DOHH2 (cell line): Measurements from ENCODE around the gene B4GALT5.

ENCODE experiments used
- H3F3A ChIP-seq: fragments of 200-600 bp; sonication (generic), shearing (Covaris generic); 2 replicates; pipeline ENCODE4 v1.6.0; 2016; ENCODE audit warnings: antibody characterized with exemption, mild to moderate bottlenecking; ENCODE audit not compliant: control insufficient read depth, insufficient read depth
- H3K27ac ChIP-seq: fragments of 200-600 bp; sonication (generic); 2 replicates; pipeline ENCODE4 v1.5.1; 2014; ENCODE audit warnings: low read depth, mild to moderate bottlenecking, low read length, moderate library complexity
- H3K27me3 ChIP-seq: fragments of 200-600 bp; sonication (generic); 2 replicates; pipeline ENCODE4 v1.6.1; 2014; ENCODE audit warnings: mild to moderate bottlenecking, low read length, mixed read lengths; ENCODE audit not compliant: control insufficient read depth
- H3K36me3 ChIP-seq: fragments of 200-600 bp; sonication (generic); 2 replicates; pipeline ENCODE4 v1.6.1; 2014; ENCODE audit warnings: mild to moderate bottlenecking, low read length, moderate library complexity, mixed read lengths; ENCODE audit not compliant: control insufficient read depth
- H3K4me1 ChIP-seq: fragments of 200-600 bp; sonication (generic); 2 replicates; pipeline ENCODE4 v1.6.1; 2014; ENCODE audit warnings: mild to moderate bottlenecking, low read length, mixed read lengths; ENCODE audit not compliant: control insufficient read depth
- H3K4me2 ChIP-seq: fragments of 200-600 bp; sonication (generic); 2 replicates; pipeline ENCODE4 v1.6.0; 2014; ENCODE audit warnings: mild to moderate bottlenecking, low read length, moderate library complexity
- H3K4me3 ChIP-seq: fragments of 200-600 bp; sonication (generic); 2 replicates; pipeline ENCODE4 v1.5.1; 2014; ENCODE audit warnings: mild to moderate bottlenecking, low read length, mixed read lengths
- H3K79me2 ChIP-seq: fragments of 200-600 bp; sonication (generic); 2 replicates; pipeline ENCODE4 v1.6.1; 2014; ENCODE audit warnings: mild to moderate bottlenecking, low read length, mixed read lengths; ENCODE audit not compliant: control insufficient read depth
- H3K9me2 ChIP-seq: fragments of 200-600 bp; sonication (generic); replicated peaks from 2 replicates; pipeline ENCODE4 v1.6.1; 2014; ENCODE audit warnings: mild to moderate bottlenecking, low read length, mixed read lengths; ENCODE audit not compliant: control insufficient read depth
- H3K9me3 ChIP-seq: fragments of 200-600 bp; sonication (generic); 2 replicates; pipeline ENCODE4 v1.6.1; 2014; ENCODE audit warnings: antibody characterized with exemption, low read length, mixed read lengths; ENCODE audit not compliant: control insufficient read depth, insufficient read depth
- H4K20me1 ChIP-seq: fragments of 200-600 bp; sonication (generic); 2 replicates; pipeline ENCODE4 v1.6.0; 2014; ENCODE audit warnings: low read depth, mild to moderate bottlenecking, antibody characterized with exemption, low read length, moderate library complexity; ENCODE audit not compliant: control insufficient read depth, insufficient read depth
- EZH2phosphoT487 ChIP-seq: fragments of 200-600 bp; sonication (generic); IDR thresholded peaks from 2 replicates; pipeline ENCODE4 v1.6.1; 2017; ENCODE audit warnings: borderline replicate concordance, mild to moderate bottlenecking, antibody characterized with exemption, low read length, moderate library complexity, mixed read lengths
- TF ChIP-seq, protein P1 (sequence below): fragments of 200-600 bp; sonication (generic); IDR thresholded peaks from one replicate; pipeline ENCODE4 v1.5.1; 2014; ENCODE audit warnings: antibody characterized with exemption, mild to moderate bottlenecking, low read depth, low read length; ENCODE audit not compliant: poor library complexity, severe bottlenecking

B4GALT5 gene

DNA sequence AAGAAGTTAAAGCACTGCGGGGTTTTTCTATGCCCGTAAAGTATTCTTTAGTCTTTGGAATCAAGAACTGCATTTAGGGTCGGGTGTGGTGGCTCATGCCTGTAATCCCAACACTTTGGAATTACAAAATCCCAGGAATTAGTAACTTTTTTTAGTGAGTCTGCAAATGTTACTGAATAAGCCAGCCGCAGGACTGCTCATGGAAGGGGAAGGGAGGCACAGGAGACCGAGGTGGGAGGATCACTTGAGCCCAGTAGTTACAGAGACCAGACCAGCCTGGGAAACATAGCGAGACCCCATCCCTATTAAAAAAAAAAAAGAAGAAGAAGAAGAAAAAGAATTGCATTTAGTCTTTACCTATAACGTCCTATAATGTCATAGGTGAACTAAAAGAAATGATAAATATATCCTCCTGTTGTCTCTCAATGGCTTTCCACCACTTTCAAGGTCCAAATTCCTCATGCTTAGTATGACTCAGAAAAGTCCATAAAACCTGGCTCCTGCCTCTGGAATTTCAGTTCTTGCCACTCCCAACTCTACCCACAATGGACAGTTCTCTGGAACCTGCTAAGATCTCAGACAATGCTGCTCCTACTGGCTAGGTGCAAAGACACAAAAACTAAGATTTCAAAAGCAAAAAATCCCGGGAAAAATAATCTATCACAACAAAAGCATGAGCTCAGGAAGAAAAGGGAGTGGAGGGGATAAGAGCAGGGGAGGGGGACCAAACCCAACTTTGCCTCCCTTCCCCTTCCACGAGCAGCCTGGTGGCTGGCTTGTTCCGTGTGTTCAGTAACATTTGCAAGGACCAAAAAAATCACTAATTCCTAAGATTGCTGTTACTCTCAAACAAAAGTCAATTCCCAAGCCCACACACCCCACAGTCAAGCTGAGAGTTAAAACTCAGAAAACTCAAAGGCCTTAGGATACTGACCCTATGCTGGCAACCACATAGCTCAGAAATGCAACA lies 39.0 kb downstream of the B4GALT5 start:
- H3K27me3 ChIP-seq = no peaks in the 10 kb centered on the region
- no peaks in the 10 kb centered on the region for H3K9me2 ChIP-seq
- peaks cover 98% of the 10 kb centered on the region for H3K79me2 ChIP-seq
- H3K4me3 ChIP-seq = no peak overlapping the region
- no peaks in the 10 kb centered on the region; the same call in 1 of the 2 replicates for H3K36me3 ChIP-seq
- H4K20me1 ChIP-seq = peaks cover 19% of the 10 kb centered on the region
- no peaks in the 10 kb centered on the region for H3K9me3 ChIP-seq
- H3F3A ChIP-seq = no peaks in the 10 kb centered on the region
- H3K4me2 ChIP-seq = no peak overlapping the region
- TF ChIP-seq, protein P1, sequence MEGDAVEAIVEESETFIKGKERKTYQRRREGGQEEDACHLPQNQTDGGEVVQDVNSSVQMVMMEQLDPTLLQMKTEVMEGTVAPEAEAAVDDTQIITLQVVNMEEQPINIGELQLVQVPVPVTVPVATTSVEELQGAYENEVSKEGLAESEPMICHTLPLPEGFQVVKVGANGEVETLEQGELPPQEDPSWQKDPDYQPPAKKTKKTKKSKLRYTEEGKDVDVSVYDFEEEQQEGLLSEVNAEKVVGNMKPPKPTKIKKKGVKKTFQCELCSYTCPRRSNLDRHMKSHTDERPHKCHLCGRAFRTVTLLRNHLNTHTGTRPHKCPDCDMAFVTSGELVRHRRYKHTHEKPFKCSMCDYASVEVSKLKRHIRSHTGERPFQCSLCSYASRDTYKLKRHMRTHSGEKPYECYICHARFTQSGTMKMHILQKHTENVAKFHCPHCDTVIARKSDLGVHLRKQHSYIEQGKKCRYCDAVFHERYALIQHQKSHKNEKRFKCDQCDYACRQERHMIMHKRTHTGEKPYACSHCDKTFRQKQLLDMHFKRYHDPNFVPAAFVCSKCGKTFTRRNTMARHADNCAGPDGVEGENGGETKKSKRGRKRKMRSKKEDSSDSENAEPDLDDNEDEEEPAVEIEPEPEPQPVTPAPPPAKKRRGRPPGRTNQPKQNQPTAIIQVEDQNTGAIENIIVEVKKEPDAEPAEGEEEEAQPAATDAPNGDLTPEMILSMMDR = no peak
- no peak for TF ChIP-seq EZH2phosphoT487
- H3K4me1 ChIP-seq = peaks cover 89% of the 10 kb centered on the region
- H3K27ac ChIP-seq = no peak overlapping the region

GRCh38 chr20:49672096-49672664 lies 41.5 kb downstream of the B4GALT5 start:
- Histone ChIP-seq H3K9me3 (no peaks in the 10 kb centered on the region), H3K36me3 (no peaks in the 10 kb centered on the region; the same call in 1 of the 2 replicates), H3K4me3 (peak overlapping the region; percentile 1), H3K4me1 (peaks cover 77% of the 10 kb centered on the region), H3F3A (no peaks in the 10 kb centered on the region), H3K27ac (no peak overlapping the region), H4K20me1 (peaks cover 17% of the 10 kb centered on the region), H3K9me2 (no peaks in the 10 kb centered on the region), H3K27me3 (no peaks in the 10 kb centered on the region), H3K79me2 (peaks cover 97% of the 10 kb centered on the region), H3K4me2 (peak overlapping the region; percentile 45)
- TF ChIP-seq EZH2phosphoT487 = no peak

DNA sequence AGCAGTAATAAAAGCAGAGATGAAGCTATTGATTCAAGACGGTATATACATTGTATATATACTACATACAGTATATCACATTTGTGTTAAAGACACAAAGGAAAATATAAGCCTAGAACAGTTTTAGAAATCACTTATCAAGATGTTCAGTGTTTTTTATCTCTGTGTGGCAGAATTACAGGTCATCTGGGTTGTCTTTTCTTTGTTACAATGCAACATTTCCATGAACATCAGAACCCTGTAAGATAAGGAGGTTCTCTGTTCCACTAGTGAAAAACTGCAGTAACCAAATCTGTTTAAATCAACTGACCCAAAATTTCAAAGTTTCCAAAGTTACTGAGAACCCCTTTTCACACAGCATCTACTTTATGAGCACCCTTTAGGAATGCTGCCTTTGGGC lies 42.2 kb downstream of the B4GALT5 start:
- no peaks in the 10 kb centered on the region for H3K9me2 ChIP-seq
- peaks cover 69% of the 10 kb centered on the region for H3K4me1 ChIP-seq
- no peak overlapping the region for H3K4me3 ChIP-seq
- H3F3A ChIP-seq = no peaks in the 10 kb centered on the region; the same call in 1 of the 2 replicates
- H4K20me1 ChIP-seq = peaks cover 10% of the 10 kb centered on the region
- peaks cover 97% of the 10 kb centered on the region for H3K79me2 ChIP-seq
- no peaks in the 10 kb centered on the region for H3K27me3 ChIP-seq
- no peak for TF ChIP-seq EZH2phosphoT487
- TF ChIP-seq, protein P1 = no peak
- H3K27ac ChIP-seq = no peak overlapping the region
- H3K4me2 ChIP-seq = no peak overlapping the region
- H3K36me3 ChIP-seq = no peaks in the 10 kb centered on the region; the same call in 1 of the 2 replicates
- H3K9me3 ChIP-seq = no peaks in the 10 kb centered on the region
